GM12892 (cell line): ENCODE measurements around the gene EXOC6B.

Experiments used
- POLR2A ChIP-seq: IDR thresholded peaks from 2 replicates; pipeline ENCODE4 v1.6.1; 2011; ENCODE audit warnings: low read depth, low read length, control low read depth
- POLR2AphosphoS5 ChIP-seq: IDR thresholded peaks from 2 replicates; pipeline ENCODE4 v1.6.1; 2011; ENCODE audit warnings: low read depth, low read length, control low read depth

DNA sequence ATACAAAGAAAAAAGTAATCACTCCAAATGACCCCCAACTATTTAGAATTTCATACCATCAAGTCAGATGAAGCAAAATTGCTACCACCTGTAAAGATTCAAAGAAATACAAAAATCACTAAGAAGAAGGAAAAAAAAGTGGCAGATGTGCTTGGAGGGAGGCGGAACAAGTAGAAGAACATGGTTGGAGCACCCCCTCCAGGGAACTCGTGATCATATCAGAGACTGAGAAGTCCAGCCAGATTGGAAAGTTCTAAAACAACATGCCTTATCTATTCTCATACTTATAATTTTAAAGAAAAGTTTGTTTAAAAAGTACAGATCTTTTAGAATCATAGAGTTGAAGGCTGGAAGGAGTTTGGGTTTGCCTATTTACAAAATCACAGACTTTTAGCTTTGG, 564.8 kb downstream of the EXOC6B start:
- no peak for TF ChIP-seq POLR2A
- TF ChIP-seq POLR2AphosphoS5: no peak
